Epithelial cell of esophagus (primary cell): ENCODE data around the gene SEPTIN5.

Source experiments
- DNase-seq: peaks from one replicate; pipeline ENCODE4 v3.0.0; 2010; ENCODE audit warnings: low read depth
- H3K4me3 ChIP-seq: 2 replicates; pipeline ENCODE4 v1.5.1; 2011; ENCODE audit warnings: mild to moderate bottlenecking, low read length, control low read depth
- TF ChIP-seq, protein P1 (sequence below): IDR thresholded peaks from 2 replicates; pipeline ENCODE4 v1.5.1; 2011; ENCODE audit warnings: low read depth, mild to moderate bottlenecking, low read length, control low read depth, inconsistent platforms; ENCODE audit not compliant: insufficient read depth; ENCODE audit errors: missing control alignments

Gene SEPTIN5

DNA sequence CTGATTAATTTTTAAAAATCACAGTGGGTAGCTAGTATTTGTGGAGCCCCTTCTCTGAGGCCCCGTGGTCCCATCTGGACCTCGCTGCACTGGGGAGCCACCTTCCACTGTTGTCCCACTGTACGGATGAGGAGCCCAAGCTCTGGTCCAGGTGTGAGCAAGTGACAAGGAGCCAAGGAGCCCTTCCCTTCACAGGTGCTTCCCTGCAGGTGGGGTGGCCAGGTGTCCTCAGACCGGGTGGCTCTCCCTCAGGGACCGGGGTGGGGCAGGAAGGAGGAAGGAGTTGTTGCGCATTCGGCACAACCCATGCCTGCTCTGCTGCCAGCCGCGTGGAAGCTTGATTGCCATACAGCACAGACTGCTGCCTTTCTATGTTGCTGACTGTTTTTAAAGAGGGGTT is 10.4 kb upstream of the SEPTIN5 start:
- H3K4me3 ChIP-seq, result no peak overlapping the region
- TF ChIP-seq, protein P1, sequence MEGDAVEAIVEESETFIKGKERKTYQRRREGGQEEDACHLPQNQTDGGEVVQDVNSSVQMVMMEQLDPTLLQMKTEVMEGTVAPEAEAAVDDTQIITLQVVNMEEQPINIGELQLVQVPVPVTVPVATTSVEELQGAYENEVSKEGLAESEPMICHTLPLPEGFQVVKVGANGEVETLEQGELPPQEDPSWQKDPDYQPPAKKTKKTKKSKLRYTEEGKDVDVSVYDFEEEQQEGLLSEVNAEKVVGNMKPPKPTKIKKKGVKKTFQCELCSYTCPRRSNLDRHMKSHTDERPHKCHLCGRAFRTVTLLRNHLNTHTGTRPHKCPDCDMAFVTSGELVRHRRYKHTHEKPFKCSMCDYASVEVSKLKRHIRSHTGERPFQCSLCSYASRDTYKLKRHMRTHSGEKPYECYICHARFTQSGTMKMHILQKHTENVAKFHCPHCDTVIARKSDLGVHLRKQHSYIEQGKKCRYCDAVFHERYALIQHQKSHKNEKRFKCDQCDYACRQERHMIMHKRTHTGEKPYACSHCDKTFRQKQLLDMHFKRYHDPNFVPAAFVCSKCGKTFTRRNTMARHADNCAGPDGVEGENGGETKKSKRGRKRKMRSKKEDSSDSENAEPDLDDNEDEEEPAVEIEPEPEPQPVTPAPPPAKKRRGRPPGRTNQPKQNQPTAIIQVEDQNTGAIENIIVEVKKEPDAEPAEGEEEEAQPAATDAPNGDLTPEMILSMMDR, result no peak
- no peak for DNase-seq

DNA sequence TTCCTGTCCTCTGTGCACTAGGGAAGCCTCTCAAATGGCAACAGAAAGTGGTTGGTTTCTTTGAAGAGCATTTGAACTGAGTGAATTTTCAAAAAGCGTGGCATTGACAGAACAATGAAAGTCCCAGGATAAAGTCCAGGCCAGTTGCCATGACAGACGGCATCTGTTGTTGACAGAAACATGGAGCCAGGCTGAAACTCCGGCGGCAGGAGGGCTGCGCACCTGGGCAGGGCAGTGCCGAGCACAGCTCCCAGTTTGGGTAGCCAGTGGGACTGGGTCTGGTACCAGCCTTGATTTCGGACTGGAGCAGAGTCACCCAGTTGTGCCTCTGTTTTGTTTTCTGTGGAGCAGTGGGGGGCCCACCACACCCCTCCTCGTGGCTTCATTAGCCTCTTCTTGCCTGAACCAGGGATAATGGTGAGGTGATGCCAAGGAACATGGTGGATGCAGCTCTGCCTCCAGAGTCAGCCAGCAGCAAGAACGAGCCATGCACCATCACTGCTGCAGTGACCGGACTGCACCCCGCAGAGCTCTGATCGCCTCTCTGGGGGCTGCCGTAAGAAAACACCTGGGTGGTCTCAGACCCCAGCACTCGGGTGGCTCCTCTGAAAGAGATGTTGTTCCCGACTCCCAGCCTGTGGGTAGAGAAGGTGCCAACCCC is 9.8 kb upstream of the SEPTIN5 start:
- TF ChIP-seq, protein P1, result no peak
- DNase-seq, result no peak
- no peak overlapping the region for H3K4me3 ChIP-seq

DNA sequence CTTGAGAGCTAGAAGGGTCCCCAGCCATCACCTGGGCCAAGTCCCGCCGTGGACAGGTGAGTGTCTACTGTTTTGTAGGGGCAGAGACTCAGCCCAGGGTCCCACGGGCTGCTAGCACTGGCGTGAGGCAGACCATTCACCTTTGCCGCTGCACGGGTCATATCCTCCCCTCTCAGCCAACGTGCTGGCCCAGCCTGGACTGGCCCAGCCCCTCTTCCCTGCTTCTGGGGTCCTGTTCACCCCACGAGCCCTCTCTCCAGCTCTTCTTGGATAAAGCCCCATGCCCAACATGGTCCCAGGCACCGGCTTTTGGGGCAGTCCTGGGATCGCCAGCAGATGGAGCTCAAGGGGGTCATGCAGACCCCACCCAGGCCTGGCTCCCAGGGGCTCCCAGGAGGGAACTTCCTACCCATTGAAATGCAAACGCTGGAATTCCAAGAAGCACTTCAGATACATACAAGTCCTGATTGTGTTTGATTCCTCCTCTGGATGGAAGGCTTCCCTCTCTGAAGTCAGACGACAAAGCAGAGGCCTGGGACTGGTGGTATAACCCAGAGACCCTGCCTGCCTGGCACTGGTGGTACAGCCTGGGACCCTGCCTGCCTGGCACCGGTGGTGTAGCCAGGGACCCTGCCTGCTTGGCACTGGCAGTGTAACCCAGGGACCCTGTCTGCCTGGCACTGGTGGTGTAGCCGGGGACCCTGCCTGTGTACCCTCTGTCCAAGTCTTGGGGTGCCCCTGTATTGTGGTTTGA is 8.9 kb upstream of the SEPTIN5 start:
- TF ChIP-seq, protein P1, result no peak
- H3K4me3 ChIP-seq, result no peak overlapping the region
- no peak for DNase-seq

DNA sequence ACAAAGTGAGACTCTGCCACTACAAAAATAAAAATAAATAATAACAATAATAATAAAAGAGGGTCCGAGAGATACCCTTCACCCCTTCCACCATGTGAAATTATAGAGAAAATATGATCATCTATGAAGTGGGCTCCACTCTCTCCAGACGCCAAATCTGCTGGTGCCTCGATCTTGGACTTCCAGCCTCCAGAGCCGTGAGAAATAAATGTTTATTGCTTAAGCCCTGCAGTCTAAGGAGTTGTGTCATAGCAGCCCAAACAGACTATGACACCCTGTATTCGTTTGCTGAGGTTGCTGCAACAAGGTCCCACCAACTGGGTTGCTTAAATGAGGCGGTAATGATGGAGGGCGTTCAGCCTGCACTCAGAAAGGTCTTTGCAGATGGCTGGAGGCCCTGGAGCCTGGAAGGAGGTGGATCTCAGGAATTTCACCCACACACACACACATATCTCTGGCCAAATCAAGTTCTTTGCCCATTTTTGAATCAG is 7.6 kb upstream of the SEPTIN5 start:
- TF ChIP-seq, protein P1, result no peak
- no peak overlapping the region for H3K4me3 ChIP-seq
- no peak for DNase-seq

DNA sequence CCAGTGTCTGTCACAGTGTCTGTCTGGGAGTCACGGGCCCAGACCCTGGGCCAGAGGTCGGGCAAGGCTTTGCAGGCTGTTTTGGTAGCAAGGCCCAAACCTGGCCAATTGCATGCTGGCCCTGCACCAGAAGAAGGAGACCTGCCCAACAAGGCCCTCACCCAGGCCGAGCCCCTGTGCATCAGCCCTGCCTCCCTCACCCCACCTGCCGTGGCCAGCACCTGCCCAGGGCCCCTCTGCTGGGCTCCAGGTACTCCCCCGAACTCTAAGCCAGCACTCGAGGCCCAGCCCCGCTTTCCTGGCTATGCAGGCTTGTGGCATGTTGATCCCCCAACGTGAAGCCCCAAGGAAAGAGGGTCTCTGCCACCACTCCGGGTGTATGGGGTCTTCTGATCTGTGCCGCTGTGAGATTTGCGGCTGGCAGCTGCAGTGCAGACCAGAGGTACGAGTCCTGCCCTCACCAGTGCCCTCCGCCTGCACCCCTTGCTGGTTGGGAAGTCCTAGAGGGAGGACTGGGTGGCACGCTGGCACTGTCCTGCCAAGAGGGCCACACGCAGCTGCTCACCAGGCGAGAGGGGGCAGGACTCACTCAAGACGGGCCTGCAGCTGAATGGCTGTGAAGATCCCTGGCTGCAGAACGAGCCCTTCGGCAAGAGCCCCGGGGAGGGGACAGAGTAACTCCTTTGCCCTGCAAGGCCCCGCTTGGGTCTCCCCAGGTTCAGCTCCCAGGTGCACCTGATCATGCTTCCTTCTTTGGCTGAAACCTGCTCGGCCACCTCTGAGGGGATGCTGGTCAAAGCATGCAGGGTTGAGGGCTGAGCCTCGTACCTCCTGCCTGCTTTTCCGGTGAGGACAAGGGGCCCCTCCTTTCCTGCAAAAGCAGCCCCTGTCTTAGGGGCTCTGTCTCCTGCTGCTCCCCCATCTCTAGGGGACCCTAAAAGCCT is 6.7 kb upstream of the SEPTIN5 start:
- no peak for DNase-seq
- TF ChIP-seq, protein P1, result no peak
- no peak overlapping the region for H3K4me3 ChIP-seq

DNA sequence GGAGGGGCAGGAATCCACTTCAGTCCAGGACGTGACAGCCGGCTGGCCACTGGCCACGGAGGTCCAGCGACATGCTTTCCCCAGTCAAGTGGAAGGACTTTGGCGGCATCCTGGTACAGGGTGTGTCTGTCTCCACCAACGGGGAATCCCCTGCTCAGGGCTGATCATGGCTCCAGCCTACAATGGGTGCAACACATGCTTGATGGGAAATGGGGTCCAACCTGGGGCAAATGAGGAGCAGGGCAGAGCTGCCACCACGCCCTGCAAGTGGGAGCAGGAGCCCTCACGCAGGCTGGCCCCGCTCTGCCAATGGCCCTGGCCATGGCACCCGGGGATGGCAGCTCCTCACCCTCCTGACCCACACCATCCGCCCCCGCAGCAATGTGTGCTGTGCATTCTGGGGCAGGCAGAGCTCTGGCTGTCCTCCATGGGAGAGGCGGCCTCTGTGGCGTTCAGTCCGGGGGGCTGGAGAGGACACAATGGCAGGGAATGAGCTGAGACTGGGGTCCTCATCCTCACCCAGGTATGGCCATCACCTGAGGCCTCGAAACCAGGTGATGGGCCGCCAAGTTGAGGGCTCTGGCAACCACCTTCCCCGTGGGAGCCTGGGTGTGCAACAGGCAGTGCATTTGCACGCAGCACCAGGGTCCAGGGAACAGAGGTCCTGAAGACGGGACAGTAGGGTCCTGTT is 5.8 kb upstream of the SEPTIN5 start:
- TF ChIP-seq, protein P1, result no peak
- no peak for DNase-seq
- H3K4me3 ChIP-seq, result no peak overlapping the region
